GM12801 (cell line): ENCODE measurements around the gene ACOX1.

Experiments used
- TF ChIP-seq, protein P1 (sequence below): IDR thresholded peaks from one replicate; pipeline ENCODE4 v1.5.1; 2011; ENCODE audit warnings: control low read depth; ENCODE audit not compliant: insufficient read length; ENCODE audit errors: extremely low read depth

ACOX1 gene

DNA sequence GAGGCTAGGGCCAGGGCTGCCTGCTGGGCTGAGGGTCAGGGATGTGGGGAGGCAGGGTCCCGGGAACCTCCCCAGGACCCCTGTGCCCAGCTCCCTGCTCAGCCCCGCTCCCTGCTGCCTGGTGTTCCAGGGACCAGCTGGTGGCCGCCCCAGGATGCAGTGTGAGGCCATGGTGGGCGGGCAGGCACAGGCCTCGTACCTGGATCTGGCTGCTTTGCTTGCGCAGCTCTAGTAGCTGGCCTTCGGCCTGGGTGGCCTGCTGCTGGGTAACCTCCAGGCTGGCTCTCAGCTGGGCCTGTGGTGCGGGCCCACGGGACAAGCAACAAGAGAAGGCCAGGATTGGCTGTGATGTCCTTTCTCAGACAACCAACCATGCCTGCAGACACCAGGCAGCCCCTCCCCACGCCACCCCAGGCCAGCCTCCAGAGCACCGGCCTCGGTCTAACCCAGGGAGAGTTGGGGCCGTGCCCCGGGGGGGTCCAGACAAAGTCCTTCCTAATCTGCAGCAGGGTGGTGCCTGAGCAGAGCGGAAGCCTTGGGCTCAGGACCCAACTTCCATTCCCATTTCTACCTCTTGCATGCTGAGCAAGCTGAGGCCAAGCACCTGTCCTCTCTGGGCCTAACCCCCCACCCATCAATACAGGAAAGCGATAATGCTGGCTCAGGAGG lies 86.3 kb downstream of the ACOX1 start:
- TF ChIP-seq, protein P1, sequence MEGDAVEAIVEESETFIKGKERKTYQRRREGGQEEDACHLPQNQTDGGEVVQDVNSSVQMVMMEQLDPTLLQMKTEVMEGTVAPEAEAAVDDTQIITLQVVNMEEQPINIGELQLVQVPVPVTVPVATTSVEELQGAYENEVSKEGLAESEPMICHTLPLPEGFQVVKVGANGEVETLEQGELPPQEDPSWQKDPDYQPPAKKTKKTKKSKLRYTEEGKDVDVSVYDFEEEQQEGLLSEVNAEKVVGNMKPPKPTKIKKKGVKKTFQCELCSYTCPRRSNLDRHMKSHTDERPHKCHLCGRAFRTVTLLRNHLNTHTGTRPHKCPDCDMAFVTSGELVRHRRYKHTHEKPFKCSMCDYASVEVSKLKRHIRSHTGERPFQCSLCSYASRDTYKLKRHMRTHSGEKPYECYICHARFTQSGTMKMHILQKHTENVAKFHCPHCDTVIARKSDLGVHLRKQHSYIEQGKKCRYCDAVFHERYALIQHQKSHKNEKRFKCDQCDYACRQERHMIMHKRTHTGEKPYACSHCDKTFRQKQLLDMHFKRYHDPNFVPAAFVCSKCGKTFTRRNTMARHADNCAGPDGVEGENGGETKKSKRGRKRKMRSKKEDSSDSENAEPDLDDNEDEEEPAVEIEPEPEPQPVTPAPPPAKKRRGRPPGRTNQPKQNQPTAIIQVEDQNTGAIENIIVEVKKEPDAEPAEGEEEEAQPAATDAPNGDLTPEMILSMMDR = no peak

DNA sequence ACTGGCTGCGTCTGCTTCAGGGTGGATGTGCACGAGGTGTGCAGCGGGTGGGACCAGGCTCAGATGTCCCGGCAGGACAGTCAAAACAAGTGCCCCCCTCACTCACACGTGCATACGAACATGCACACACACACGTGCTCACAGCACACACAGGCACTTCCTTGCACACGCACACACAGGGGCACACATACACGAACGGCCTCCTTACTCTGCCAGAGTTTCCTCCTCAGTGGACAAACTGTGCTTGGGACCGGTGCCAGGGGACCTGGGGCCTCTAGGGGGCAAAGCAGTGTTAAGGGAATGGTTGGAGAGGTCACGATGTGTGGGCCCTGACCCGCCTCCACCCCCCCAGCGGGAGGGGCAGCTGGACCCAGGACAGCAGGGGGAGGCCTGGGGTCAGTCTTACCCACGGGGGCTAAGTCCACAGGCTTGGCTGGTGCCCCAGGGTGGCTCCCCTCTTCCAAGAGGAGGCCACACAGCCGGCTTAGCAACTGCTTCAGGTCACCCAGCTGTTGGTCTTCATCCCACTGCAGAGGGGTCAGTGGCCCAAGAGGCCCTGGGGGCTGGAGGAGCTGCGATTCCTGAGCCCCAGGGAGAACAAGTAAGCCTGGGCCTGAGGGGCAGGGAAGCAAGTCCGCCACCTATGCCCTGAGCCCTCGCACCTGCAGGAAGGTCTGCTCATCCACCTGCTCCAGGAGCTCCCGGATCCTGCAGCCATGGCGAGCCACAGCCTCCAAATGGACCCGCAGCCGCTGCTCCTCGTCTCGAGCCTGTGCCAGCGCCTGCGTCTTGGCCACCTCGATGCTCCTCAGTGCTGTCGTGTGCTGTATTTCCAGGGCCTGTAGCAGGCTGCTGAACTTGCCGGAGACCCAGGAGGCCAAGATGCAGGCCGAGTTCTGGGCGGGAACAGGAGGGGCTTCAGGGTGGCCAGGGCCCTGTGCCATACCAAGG lies 87.1 kb downstream of the ACOX1 start:
- TF ChIP-seq, protein P1 = no peak
